WTC11 (cell line): ENCODE results near the gene EIF3I. TPM values are rescaled to one million over a fixed set of nuclear protein-coding genes. Genes with fewer than 3 reads are reported as not detected.
A peak's percentile ranks its signal among the peaks of the same experiment; 100 is the strongest.

ENCODE experiments used
- ATAC-seq: fragments of 200-7000 bp; cut with Tn5 transposase; 2 replicates; pipeline ENCODE4 v1.10.0; 2021; ENCODE audit warnings: mild to moderate bottlenecking, moderate library complexity
- CTCF ChIA-PET: fragments of 300-600 bp; sonication (Branson Sonifier 250); formaldehyde crosslinking; loops from one replicate; lab custom pipeline; 2021; ENCODE audit warnings: antibody characterized with exemption; lab: Charles Lee
- POLR2A ChIA-PET: fragments of 350-600 bp; sonication (Branson Sonifier 250); formaldehyde crosslinking; loops from one replicate; lab custom pipeline; 2021; ENCODE audit warnings: antibody characterized with exemption; lab: Charles Lee
- DNase-seq: peaks from one replicate; pipeline ENCODE4 v3.0.0; 2021; ENCODE audit warnings: low spot score
- H3K27ac Mint-ChIP-seq: 2 replicates; pipeline ENCODE4 v1.8.0; 2021; ENCODE audit warnings: mixed read lengths
- H3K27me3 Mint-ChIP-seq: 2 replicates; pipeline ENCODE4 v1.8.0; 2021; ENCODE audit warnings: low read depth, mild to moderate bottlenecking, moderate library complexity, mixed read lengths
- H3K36me3 Mint-ChIP-seq: 2 replicates; pipeline ENCODE4 v1.8.0; 2021; ENCODE audit warnings: mixed read lengths
- H3K4me1 Mint-ChIP-seq: 2 replicates; pipeline ENCODE4 v1.8.0; 2022; ENCODE audit warnings: mixed read lengths
- H3K4me3 Mint-ChIP-seq: 2 replicates; pipeline ENCODE4 v1.8.0; 2021; ENCODE audit warnings: mild to moderate bottlenecking, moderate library complexity, mixed read lengths
- H3K9me3 Mint-ChIP-seq: 2 replicates; pipeline ENCODE4 v1.8.0; 2021; ENCODE audit warnings: mixed read lengths
- ATF6 ChIP-seq: sonication (generic); formaldehyde crosslinking; IDR thresholded peaks from 2 replicates; pipeline ENCODE4 v1.8.1; 2023; ENCODE audit warnings: mild to moderate bottlenecking, missing genetic modification reagents
- CBFB ChIP-seq: sonication (generic); formaldehyde crosslinking; IDR thresholded peaks from 2 replicates; pipeline ENCODE4 v1.8.1; 2022; ENCODE audit warnings: mild to moderate bottlenecking, low read depth, missing genetic modification reagents
- FOXP1 ChIP-seq: sonication (generic); formaldehyde crosslinking; IDR thresholded peaks from 2 replicates; pipeline ENCODE4 v1.8.0; 2022; ENCODE audit warnings: missing genetic modification reagents, mild to moderate bottlenecking, moderate library complexity, borderline replicate concordance
- IRF2 ChIP-seq: sonication (generic); formaldehyde crosslinking; IDR thresholded peaks from 2 replicates; pipeline ENCODE4 v1.8.0; 2022; ENCODE audit warnings: low read depth, missing genetic modification reagents, borderline replicate concordance
- KAT7 ChIP-seq: sonication (generic); formaldehyde crosslinking; IDR thresholded peaks from 2 replicates; pipeline ENCODE4 v1.8.1; 2023; ENCODE audit warnings: missing genetic modification reagents, mild to moderate bottlenecking, borderline replicate concordance
- MAX ChIP-seq: sonication (generic); formaldehyde crosslinking; IDR thresholded peaks from 2 replicates; pipeline ENCODE4 v1.8.0; 2022; ENCODE audit warnings: mild to moderate bottlenecking, missing genetic modification reagents
- NR3C1 ChIP-seq: sonication (generic); formaldehyde crosslinking; conservative IDR thresholded peaks from 2 replicates; pipeline ENCODE4 v1.8.1; 2023; ENCODE audit warnings: low read depth, mild to moderate bottlenecking, missing genetic modification reagents
- RORB ChIP-seq: fragments of 250-450 bp; sonication (Bioruptor Pico); IDR thresholded peaks from 2 replicates; pipeline ENCODE4 v1.9.0; 2021; ENCODE audit warnings: mild to moderate bottlenecking
- SMAD4 ChIP-seq: sonication (generic); formaldehyde crosslinking; IDR thresholded peaks from 2 replicates; pipeline ENCODE4 v1.8.0; 2022; ENCODE audit warnings: mild to moderate bottlenecking, missing genetic modification reagents
- TCF7 ChIP-seq: sonication (generic); formaldehyde crosslinking; IDR thresholded peaks from 2 replicates; pipeline ENCODE4 v1.8.0; 2022; ENCODE audit warnings: mild to moderate bottlenecking, low read depth, missing genetic modification reagents, moderate library complexity
- TP53 ChIP-seq: sonication (generic); formaldehyde crosslinking; IDR thresholded peaks from 2 replicates; pipeline ENCODE4 v1.8.1; 2023; ENCODE audit warnings: mild to moderate bottlenecking, missing genetic modification reagents
- ZNF121 ChIP-seq: sonication (generic); formaldehyde crosslinking; IDR thresholded peaks from 2 replicates; pipeline ENCODE4 v1.8.0; 2023; ENCODE audit warnings: missing genetic modification reagents
- ZNF219 ChIP-seq: sonication (generic); formaldehyde crosslinking; IDR thresholded peaks from 2 replicates; pipeline ENCODE4 v1.8.0; 2023; ENCODE audit warnings: missing genetic modification reagents, mild to moderate bottlenecking, borderline replicate concordance
- ZNF317 ChIP-seq: sonication (generic); formaldehyde crosslinking; IDR thresholded peaks from 2 replicates; pipeline ENCODE4 v1.8.1; 2023; ENCODE audit warnings: low read depth, mild to moderate bottlenecking, moderate library complexity, missing genetic modification reagents, borderline replicate concordance
- ZNF512 ChIP-seq: sonication (generic); formaldehyde crosslinking; IDR thresholded peaks from 2 replicates; pipeline ENCODE4 v1.8.1; 2022; ENCODE audit warnings: missing genetic modification reagents, borderline replicate concordance
- total RNA-seq: library from RNA; stranded (reverse); gene quantifications from 3 replicates; pipeline ENCODE4 v1.2.3, GENCODE V29; 2021
- TF ChIP-seq, protein P1 (sequence below): sonication (generic); formaldehyde crosslinking; IDR thresholded peaks from 2 replicates; pipeline ENCODE4 v1.8.1; 2022; ENCODE audit warnings: low read depth, mild to moderate bottlenecking, moderate library complexity, missing genetic modification reagents, borderline replicate concordance
- TF ChIP-seq, protein P2 (sequence below): fragments of 200-600 bp; IDR thresholded peaks from 2 replicates; pipeline ENCODE4 v1.8.0; 2022; ENCODE audit warnings: antibody characterized with exemption
- TF ChIP-seq, protein P3 (sequence below): fragments of 250-450 bp; sonication (Bioruptor Pico); IDR thresholded peaks from 2 replicates; pipeline ENCODE4 v1.9.0; 2021; ENCODE audit warnings: moderate library complexity, mild to moderate bottlenecking, inconsistent platforms, borderline replicate concordance
- TF ChIP-seq, protein P4 (sequence below): fragments of 250-450 bp; sonication (Bioruptor Pico); IDR thresholded peaks from 2 replicates; pipeline ENCODE4 v1.9.0; 2021; ENCODE audit warnings: mild to moderate bottlenecking

The EIF3I gene
- total RNA-seq, 1 experiment from 2014 or later, result 237 TPM

DNA sequence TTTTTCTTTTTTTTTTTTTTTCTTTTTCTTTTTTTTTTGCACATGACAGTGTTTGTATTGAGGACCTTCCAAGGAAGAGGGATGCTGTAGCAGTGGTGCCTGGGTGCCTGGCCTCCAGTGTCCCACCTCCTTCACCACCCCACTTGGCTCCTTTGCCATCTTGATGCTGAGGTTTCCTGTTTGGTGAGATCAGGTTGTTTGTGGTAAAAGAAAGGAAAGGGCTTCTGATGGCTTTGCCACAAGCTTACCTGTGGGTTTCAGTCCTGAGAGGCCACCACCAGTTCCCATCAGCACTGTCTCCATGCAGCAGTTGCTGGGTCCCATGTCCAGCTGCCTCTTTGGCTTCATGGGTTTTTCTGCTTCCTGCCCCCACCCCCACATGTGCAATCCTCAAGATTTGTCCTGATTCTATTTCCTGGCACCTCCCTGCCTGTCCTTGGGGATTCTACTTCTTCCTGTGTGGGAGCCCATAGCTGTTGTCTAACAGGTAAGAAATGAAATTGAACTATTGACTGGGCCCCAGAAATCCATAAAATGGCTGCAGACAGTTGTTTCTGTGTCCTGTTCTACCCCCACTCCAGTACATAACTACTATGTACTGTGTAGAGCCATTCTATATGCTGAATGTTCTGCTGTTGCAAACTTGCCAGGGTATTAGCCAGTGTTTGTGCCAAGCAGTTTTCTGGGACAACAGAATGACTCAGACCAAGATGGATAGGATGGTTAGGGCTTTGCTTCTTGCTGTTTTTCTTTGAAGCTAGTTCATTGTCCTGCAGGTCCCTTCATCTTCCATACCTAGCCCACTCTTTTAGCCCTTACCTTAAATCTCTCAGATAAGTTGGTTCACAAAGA lies 26.0 kb upstream of the EIF3I start (continued):
- TF ChIP-seq CBFB (CRISPR knock-in tag), result no peak
- TF ChIP-seq KAT7 (CRISPR knock-in tag), result no peak
- TF ChIP-seq MAX, result no peak
- TF ChIP-seq FOXP1 (CRISPR knock-in tag), result no peak
- TF ChIP-seq TCF7, result no peak

DNA sequence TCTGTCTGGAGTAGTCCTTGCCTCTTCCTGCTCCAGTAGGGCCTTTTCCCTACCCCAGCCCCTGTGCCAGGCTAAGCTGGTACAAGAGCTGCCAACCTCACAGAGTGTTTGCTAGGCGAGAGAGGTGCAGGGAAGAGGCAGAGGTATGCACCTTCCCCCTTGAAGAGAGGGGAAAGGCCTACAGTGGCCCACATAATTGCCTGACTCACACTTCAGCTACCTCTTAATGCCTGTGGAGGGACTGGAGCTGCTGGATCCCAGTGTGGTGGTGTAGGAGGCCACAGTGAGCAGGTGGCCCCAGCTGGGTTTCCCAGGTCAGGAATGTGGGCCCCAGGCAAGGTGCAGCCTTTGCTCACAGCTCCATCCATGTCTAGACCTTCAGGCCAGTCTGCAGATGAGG lies 25.1 kb upstream of the EIF3I start:
- peaks cover 33% of the 10 kb centered on the region for H3K4me1 Mint-ChIP-seq
- TF ChIP-seq, protein P1, sequence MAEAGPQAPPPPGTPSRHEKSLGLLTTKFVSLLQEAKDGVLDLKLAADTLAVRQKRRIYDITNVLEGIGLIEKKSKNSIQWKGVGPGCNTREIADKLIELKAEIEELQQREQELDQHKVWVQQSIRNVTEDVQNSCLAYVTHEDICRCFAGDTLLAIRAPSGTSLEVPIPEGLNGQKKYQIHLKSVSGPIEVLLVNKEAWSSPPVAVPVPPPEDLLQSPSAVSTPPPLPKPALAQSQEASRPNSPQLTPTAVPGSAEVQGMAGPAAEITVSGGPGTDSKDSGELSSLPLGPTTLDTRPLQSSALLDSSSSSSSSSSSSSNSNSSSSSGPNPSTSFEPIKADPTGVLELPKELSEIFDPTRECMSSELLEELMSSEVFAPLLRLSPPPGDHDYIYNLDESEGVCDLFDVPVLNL (CRISPR knock-in tag), result no peak
- no peak for TF ChIP-seq ZNF121 (CRISPR knock-in tag)
- TF ChIP-seq, all 79 proteins: peak for 0
- no peaks in the 10 kb centered on the region for H3K9me3 Mint-ChIP-seq
- POLR2A ChIA-PET, result interaction anchor here (1.0 to 1.7 kb wide), 4 partner anchors 9 to 138 kb away, joined by 3 to 5 read pairs (median 4); partner anchors contain the start of gene TXLNA
- 0 out of 2 replicates have a peak overlapping the region, but pooled peaks have one; percentile 8 for H3K27ac Mint-ChIP-seq
- DNase-seq (no peak), ATAC-seq (no peak)
- CTCF ChIA-PET, result interaction anchor here (2.1 kb wide), 1 partner anchor 19 kb away, joined by 12 read pairs; no protein-coding TSS in a partner anchor
- H3K27me3 Mint-ChIP-seq, result peaks cover 2% of the 10 kb centered on the region; the same call in 1 of the 2 replicates
- peaks cover 55% of the 10 kb centered on the region for H3K36me3 Mint-ChIP-seq
- H3K4me3 Mint-ChIP-seq, result no peak overlapping the region

DNA sequence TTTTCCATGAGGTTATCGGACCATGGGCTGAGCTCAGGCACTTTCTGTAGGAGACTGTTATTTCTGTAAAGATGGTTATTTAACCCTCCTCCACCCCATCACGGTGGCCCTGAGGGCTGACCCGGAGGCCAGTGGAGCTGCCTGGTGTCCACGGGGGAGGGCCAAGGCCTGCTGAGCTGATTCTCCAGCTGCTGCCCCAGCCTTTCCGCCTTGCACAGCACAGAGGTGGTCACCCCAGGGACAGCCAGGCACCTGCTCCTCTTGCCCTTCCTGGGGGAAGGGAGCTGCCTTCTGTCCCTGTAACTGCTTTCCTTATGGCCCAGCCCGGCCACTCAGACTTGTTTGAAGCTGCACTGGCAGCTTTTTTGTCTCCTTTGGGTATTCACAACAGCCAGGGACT lies 24.4 kb upstream of the EIF3I start:
- Mint-ChIP-seq H3K27me3 (peaks cover 2% of the 10 kb centered on the region; the same call in 1 of the 2 replicates), H3K4me1 (peaks cover 35% of the 10 kb centered on the region), H3K36me3 (peaks cover 47% of the 10 kb centered on the region), H3K9me3 (no peaks in the 10 kb centered on the region), H3K27ac (0 out of 2 replicates have a peak overlapping the region, but pooled peaks have one; percentile 61), H3K4me3 (no peak overlapping the region)
- ChIA-PET POLR2A (interaction anchor here (0.6 to 1.7 kb wide), 5 partner anchors 10 to 204 kb away, joined by 3 to 5 read pairs (median 4); partner anchors contain the start of gene TXLNA), CTCF (interaction anchor here (2.1 kb wide), 1 partner anchor 18 kb away, joined by 12 read pairs; no protein-coding TSS in a partner anchor)
- no peak for ATAC-seq
- no peak for DNase-seq
- TF ChIP-seq SMAD4 (CRISPR knock-in tag), result no peak
- no peak for TF ChIP-seq TCF7
- no peak for TF ChIP-seq ZNF219
- TF ChIP-seq ZNF512, result no peak
- TF ChIP-seq ATF6 (CRISPR knock-in tag), result no peak
- no peak for TF ChIP-seq IRF2
- TF ChIP-seq, protein P2, sequence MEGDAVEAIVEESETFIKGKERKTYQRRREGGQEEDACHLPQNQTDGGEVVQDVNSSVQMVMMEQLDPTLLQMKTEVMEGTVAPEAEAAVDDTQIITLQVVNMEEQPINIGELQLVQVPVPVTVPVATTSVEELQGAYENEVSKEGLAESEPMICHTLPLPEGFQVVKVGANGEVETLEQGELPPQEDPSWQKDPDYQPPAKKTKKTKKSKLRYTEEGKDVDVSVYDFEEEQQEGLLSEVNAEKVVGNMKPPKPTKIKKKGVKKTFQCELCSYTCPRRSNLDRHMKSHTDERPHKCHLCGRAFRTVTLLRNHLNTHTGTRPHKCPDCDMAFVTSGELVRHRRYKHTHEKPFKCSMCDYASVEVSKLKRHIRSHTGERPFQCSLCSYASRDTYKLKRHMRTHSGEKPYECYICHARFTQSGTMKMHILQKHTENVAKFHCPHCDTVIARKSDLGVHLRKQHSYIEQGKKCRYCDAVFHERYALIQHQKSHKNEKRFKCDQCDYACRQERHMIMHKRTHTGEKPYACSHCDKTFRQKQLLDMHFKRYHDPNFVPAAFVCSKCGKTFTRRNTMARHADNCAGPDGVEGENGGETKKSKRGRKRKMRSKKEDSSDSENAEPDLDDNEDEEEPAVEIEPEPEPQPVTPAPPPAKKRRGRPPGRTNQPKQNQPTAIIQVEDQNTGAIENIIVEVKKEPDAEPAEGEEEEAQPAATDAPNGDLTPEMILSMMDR, result no peak
- no peak for TF ChIP-seq ZNF317
- TF ChIP-seq, protein P3, sequence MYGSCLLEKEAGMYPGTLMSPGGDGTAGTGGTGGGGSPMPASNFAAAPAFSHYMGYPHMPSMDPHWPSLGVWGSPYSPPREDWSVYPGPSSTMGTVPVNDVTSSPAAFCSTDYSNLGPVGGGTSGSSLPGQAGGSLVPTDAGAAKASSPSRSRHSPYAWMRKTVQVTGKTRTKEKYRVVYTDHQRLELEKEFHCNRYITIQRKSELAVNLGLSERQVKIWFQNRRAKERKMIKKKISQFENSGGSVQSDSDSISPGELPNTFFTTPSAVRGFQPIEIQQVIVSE (CRISPR knock-in tag), result no peak
- TF ChIP-seq RORB (CRISPR knock-in tag), result no peak
- TF ChIP-seq NR3C1 (CRISPR knock-in tag), result no peak
- TF ChIP-seq TP53, result no peak
- TF ChIP-seq, protein P1 (CRISPR knock-in tag), result no peak
- TF ChIP-seq, protein P4, sequence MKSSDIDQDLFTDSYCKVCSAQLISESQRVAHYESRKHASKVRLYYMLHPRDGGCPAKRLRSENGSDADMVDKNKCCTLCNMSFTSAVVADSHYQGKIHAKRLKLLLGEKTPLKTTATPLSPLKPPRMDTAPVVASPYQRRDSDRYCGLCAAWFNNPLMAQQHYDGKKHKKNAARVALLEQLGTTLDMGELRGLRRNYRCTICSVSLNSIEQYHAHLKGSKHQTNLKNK (CRISPR knock-in tag), result no peak
